Testis (tissue), 2 donors: Measurements from ENCODE around the gene C20orf173.

Experiments used
- POLR2A ChIP-seq: fragments of 450-650 bp; IDR thresholded peaks from one replicate; pipeline ENCODE4 v1.6.1; 2017; ENCODE audit warnings: antibody characterized with exemption, mild to moderate bottlenecking, moderate library complexity
- TF ChIP-seq, protein P1 (sequence below), 3 experiments: fragments of 450-650 bp in 2 of 3; fragments of 200-600 bp in 1 of 3; sonication (generic) in 1 of 3; IDR thresholded peaks; one replicate each; pipeline ENCODE4 v1.5.1; 2016 to 2019; ENCODE audit warnings: antibody characterized with exemption in 3 of 3, mild to moderate bottlenecking in 2 of 3, moderate library complexity in 1 of 3

DNA sequence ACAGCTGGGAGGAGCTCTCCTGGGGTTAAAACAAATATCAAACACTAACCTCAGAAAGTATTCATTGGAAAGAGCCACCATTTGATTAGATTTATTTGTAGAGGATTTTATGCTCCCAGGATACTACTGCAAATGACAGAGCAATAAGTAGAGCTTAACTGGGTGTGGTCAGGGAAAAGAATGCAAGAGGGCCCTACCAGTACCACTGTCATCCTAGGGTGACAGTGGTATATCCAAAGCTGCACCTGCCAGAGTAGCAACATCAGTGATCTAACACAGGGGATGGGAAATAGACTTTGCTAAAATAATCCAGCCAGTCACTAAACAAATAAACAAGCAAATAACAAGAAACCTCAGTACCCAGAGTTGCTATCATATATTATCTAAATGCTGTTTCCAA, 42.1 kb upstream of the C20orf173 start:
- TF ChIP-seq, protein P1, sequence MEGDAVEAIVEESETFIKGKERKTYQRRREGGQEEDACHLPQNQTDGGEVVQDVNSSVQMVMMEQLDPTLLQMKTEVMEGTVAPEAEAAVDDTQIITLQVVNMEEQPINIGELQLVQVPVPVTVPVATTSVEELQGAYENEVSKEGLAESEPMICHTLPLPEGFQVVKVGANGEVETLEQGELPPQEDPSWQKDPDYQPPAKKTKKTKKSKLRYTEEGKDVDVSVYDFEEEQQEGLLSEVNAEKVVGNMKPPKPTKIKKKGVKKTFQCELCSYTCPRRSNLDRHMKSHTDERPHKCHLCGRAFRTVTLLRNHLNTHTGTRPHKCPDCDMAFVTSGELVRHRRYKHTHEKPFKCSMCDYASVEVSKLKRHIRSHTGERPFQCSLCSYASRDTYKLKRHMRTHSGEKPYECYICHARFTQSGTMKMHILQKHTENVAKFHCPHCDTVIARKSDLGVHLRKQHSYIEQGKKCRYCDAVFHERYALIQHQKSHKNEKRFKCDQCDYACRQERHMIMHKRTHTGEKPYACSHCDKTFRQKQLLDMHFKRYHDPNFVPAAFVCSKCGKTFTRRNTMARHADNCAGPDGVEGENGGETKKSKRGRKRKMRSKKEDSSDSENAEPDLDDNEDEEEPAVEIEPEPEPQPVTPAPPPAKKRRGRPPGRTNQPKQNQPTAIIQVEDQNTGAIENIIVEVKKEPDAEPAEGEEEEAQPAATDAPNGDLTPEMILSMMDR (IDR thresholded peaks at IDR 0.05): no peak
- no peak for TF ChIP-seq POLR2A
